GM12892 (cell line): Measurements from ENCODE around the gene ZNF26.
"Not testable (repeated sequence)": the region's sequence is repeated elsewhere in the genome, so short reads cannot be mapped to it uniquely, and the experiment has no call there.

Experiments
- DNase-seq: peaks from one replicate; pipeline ENCODE4 v3.0.0; 2011; ENCODE audit not compliant: insufficient read length
- FAIRE-seq: peaks from 2 replicates; lab custom pipeline; 2011; peaks lifted over from hg19 to GRCh38; lab: Jason Lieb, UNC
- POLR2A ChIP-seq: IDR thresholded peaks from 2 replicates; pipeline ENCODE4 v1.6.1; 2011; ENCODE audit warnings: low read depth, low read length, control low read depth
- POLR2AphosphoS5 ChIP-seq: IDR thresholded peaks from 2 replicates; pipeline ENCODE4 v1.6.1; 2011; ENCODE audit warnings: low read depth, low read length, control low read depth
- TAF1 ChIP-seq: IDR thresholded peaks from 2 replicates; pipeline ENCODE4 v1.6.1; 2011; ENCODE audit warnings: low read depth, mild to moderate bottlenecking, control low read depth, low read length, borderline replicate concordance

Gene ZNF26

DNA sequence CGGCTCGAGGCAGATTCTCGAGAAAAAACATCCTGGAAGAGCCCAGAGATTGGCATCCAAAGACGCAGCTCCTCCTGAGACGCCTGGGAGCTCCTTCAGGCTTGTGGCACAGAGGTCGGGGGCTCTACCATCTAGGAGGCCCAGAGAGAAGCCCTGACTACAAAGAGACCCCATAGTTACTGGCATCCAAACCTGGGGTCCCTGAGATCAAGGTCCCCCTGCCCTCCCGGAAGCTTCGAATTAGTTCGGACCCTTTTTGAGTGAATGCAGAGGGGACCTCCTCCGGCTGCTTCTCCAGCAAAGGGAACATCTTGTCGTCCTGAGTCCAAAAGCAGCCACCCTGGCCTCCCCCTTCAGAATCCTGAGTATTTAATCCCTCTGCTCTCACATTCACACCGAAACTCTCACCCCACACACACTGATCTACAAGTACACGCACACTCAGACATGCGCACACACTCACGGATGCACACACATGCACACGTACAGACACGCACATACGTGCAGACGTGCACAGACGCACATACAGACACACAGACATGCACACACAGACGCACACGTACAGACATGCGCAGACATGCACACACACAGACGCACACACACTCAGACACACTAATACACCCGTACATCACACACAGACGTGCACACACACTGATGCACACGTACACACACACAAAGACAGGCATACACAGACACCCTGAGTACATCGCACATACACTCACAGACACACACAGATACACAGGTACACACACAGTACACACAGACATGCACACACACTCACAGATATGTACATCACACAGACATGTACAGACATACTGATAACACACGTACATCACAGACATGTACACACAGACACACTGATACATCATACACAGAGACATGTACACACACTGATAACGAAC is 36.0 kb upstream of the ZNF26 start:
- no peak for FAIRE-seq
- DNase-seq, result no peak
- TF ChIP-seq POLR2AphosphoS5 (no peak), TAF1 (no peak), POLR2A (no peak)

DNA sequence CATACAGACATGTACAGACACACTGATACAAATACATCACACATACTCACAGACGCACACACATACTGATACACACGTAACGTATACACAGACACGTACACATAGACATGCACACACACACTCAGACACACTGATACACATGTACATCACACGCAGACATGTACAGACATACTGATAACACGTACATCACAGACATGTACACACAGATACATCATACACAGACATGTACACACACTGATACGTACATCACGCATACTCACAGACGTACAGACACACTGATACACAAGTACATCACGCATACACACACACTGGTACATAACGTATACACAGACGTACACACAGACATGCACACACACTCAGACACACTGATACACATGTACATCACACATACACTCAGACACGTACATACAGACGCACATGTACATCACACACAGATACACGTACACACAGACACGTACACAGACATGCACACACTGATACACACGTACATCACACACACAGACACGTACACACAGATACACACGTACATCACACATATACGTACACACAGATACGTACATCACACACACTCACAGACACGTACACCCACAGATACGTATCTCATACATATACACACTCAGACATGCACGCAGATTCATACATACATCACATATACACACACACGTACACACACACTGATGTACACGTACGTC is 35.2 kb upstream of the ZNF26 start:
- FAIRE-seq (peak; percentile 80), DNase-seq (no peak)
- TF ChIP-seq POLR2A (no peak), POLR2AphosphoS5 (no peak), TAF1 (no peak)

DNA sequence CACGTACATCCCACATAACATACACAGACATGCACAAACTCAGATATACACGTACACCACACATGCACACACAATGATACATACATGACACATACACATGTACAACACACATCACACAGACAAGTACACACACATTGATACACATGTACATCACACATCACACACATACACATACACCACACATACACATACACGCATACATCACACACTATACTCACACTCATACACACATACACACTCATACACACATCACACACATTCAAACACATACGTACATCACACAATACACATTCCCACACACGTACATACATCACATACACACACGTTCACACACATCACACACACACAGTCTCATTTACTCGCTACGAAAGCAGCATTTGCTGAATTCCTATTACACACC is 34.5 kb upstream of the ZNF26 start:
- no peak for TF ChIP-seq TAF1
- no peak for TF ChIP-seq POLR2A
- TF ChIP-seq POLR2AphosphoS5, result no peak
- no peak for DNase-seq
- FAIRE-seq, result peak; percentile 33

DNA sequence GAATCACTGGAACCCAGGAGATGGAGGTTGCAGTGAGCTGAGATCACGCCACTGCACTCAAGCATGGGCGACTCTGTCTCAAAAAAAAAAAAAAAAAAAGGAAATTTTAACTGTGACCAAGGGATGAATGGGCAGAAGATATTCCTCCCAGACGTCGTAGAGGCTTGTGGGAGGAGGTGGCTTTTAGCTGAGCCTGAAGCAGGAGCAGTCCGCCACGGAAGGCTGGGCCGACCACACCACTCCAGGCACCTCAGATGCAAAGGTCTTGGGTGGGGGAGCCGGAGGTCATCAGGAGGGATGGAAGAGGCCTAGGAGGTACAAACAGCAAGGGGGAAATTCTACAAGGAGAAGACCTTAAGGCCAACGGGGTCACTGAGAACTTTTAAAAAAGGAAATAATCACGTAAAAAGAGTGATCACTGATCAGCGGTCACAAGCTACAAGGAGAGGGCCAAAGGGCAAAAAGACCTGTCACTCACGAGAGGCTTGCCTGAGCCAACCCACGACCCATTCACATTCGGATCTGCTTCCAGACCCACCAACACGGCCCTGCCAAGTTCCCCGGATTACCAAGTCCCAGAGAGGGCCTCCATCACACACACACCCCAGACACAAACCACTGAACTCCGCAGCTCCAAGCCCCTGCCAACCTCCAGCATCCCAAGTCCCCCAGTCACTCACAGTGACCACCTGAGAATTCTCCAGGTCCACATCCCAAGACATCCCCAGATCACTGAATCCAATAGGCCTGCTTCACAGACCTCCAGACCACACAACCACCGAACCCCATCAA is 33.6 kb upstream of the ZNF26 start:
- no peak for FAIRE-seq
- DNase-seq, result no peak
- TF ChIP-seq POLR2AphosphoS5 (no peak), TAF1 (no peak), POLR2A (no peak)

DNA sequence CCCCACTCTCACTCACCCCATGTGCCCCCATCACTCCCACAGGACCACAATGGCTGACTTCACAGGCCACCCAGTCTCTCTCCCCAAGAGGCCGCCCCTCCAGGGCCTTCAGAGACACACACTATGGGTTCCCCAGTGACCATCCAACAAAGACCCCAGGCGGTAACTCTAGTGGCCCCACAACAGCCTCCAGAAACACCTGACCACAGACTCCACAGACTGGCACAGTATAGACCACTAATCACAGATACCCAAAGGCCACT is 33.1 kb upstream of the ZNF26 start:
- no peak for TF ChIP-seq POLR2A
- no peak for TF ChIP-seq TAF1
- no peak for TF ChIP-seq POLR2AphosphoS5
- DNase-seq (no peak), FAIRE-seq (no peak)

DNA sequence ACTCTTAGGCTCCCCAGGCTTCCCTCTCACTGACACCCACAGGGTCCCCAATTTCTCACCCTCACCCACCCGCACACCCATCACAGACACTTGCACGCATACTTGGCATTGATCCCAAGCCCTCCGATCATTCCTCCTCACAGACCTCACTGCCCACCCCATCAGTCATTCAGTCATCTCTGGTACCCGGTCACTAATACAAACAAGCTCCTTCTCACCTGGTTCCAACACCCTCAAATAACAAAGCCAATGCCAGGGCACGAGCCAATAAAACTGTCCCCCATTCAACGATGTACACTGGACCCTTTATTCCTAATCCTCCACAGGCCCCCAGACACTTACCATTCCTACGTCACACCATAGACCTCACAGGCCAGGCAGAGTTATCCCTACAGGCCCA is 32.4 kb upstream of the ZNF26 start:
- no peak for TF ChIP-seq POLR2A
- no peak for TF ChIP-seq TAF1
- no peak for TF ChIP-seq POLR2AphosphoS5
- DNase-seq (no peak), FAIRE-seq (no peak)

DNA sequence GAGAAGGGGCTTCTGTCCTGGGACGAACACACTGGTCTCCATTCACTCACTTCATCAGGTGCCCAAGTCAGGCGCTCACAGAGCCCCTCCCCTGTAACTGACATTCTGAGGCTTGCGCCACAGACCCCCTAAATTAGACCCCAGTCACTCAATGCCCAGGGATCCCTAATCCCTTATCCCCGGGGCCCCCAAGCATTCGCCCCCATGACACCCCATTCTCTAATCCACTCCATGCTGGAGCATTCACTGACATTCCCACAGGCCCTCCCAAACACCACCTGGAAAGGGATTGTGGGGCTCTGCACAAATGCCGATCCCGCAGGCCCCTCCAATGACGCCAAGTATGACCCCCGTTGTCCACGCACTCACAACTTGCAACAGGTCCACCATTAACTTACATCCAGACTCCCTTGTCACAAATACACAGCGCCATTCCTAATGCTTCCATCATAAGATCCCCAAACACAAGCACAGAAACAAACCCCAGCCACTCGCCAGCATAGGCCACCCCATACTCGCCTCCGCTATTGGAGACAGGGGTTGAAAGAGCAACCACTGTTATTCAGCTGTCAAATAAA is 31.6 kb upstream of the ZNF26 start:
- no peak for TF ChIP-seq POLR2AphosphoS5
- no peak for TF ChIP-seq TAF1
- TF ChIP-seq POLR2A, result no peak

DNA sequence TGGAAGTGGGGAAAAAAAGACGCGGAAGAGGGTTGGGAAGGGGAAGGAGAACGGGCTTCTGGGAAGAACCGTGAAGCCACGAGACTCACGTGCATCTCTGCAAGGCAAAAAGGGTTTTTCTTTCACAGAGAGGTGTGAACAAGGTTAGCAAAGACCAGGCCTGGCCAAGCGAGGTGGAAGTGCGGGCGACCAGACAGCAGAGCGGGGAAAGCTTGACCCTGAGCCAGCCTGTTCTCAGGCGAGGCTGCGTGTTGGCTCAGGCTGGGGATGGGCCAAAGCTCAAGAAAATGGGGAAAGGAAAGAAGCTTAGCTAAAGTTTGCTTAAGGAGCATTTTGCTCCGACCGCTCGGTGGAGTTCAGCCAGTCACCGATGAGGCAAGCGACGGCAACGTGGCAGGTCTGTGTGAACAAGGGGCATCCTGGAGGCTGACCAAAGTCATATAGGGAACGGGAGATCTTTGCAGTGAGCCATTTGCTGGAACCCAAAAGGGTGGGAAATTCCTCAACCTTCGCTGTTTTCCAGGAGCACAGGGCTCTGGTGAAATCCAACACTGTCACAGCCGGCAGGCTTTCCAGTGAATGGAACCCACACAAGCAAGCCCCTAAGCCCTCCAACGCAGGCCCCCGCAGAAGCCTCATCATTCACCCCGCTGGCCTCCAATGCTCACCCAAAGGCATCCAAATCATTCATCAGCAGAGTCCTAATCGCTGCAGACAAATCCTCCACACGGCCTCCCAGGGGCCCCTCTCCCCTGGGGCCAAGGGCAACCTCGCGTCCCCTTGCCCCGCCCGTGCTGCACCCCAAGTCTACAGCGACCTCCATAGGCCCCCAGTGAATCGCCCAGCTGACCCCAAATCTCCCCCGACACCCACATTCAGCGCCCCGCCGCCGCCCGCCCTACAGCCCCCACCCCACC is 30.8 kb upstream of the ZNF26 start:
- FAIRE-seq, result no peak
- TF ChIP-seq POLR2A, result no peak
- no peak for TF ChIP-seq TAF1
- no peak for TF ChIP-seq POLR2AphosphoS5
- DNase-seq, result no peak

More for the DNA sequence above, 31.6 kb upstream of the ZNF26 start:
- DNase-seq (no peak), FAIRE-seq (no peak)

DNA sequence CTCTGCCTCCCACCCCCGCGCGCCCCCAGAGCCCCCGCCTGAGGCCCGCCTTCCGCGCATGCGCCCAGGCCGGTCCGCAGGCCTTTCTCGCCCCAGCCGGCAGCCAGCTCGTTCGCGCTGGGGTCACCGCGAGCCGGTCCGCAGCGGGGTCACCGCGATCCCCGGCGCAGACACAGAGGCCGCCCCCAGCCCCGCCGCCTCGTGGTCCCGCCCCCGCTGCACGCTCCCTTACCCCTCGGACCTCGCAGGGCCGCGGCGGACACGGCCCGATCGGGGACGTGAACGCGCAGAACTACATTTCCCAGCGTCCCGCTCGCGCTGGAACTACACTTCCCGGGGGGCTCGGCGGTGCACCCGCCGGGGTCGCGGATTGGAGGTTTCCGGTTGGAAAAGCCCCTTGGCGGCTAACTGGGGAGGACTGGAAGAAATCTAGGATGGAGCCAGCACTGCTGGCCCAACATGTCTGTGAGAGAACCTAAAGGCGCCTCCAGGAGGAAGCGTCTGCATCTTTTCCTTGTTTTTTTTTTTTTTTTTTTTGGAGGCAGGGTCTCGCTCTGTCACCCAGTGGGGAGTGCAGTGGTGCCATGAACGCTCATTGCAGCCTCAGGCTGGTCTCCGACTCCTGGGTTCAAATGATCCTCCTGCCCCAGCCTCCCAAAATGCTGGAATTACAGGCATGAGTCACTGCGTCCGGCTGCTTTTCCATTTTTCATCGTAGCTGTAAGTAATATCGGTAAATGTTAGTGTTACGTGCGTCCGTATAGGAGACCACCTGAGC is 30.0 kb upstream of the ZNF26 start, which contains the start of gene ZNF605:
Gene ZNF605, minus strand, starts transcription at position 296 of the 778 bp plus-strand sequence. CDS start 10,671 bp downstream, outside the sequence.
- peak; percentile 92 for FAIRE-seq
- DNase-seq, result peak; percentile 93

DNA sequence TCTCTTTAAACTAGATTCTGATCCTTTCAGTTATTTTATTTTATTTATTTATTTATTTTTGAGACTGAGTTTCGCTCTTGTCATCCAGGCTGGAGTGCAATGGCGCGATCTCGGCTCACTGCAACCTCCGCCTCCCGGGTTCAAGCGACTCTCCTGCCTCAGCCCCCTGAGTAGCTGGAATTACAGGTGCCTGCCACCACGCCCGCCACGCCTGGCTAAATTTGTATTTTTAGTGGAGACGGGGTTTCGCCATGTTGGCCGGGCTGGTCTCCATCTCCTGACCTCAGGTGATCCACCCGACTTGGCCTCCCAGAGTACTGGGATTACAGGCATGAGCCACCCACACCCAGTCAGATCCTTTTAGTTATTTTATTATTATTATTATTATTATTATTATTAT is 24.4 kb upstream of the ZNF26 start:
- DNase-seq, FAIRE-seq: not testable (repeated sequence)

More for the DNA sequence above, 30.0 kb upstream of the ZNF26 start, which contains the start of gene ZNF605:
- no peak for TF ChIP-seq TAF1
- TF ChIP-seq POLR2AphosphoS5, result no peak
- TF ChIP-seq POLR2A, result peak; percentile 31; the same call in 1 of the 2 replicates

DNA sequence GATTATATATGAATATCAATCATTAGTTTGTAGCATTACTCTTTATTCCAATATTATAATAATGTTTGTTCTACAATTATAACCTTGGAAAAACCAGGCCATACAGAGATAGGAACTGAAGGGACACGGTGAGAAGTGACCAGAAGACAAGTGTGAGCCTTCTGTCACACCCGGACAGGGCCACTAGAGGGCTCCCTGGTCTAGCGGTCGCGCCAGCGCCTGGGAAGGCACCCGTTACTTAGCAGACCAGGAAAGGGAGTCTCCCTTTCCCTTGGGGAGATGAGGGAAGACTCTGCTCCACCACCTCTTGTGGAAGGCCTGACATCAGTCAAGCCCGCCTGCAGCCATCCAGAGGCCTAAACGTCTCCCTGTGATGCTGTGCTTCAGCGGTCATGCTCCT is 22.2 kb upstream of the ZNF26 start:
- FAIRE-seq, DNase-seq: not testable (repeated sequence)
